ENCODE measurements around the gene SPINK8.
"Not testable (repeated sequence)": the region's sequence is repeated elsewhere in the genome, so short reads cannot be mapped to it uniquely, and the experiment has no call there.

The SPINK8 gene

GRCh38 chr3:48333346-48334245 lies at the start of gene SPINK8:
SPINK8 (minus strand) TSS chr3:48333661; CDS start chr3:48328341, 5,320 bp downstream.
- not testable (repeated sequence) for H3K4me1 ChIP-seq (ENCODE audit: insufficient read depth, insufficient read length); H3K36me3 ChIP-seq (ENCODE audit: insufficient read depth, insufficient read length, low read length); H3K9me3 ChIP-seq (ENCODE audit: insufficient read depth, low read length); H3K9ac ChIP-seq (ENCODE audit: insufficient read length, low read depth); DNase-seq (ENCODE audit: low read depth, low spot score); H3K27me3 ChIP-seq (ENCODE audit: insufficient read depth, insufficient read length); H3K4me3 ChIP-seq (ENCODE audit: insufficient read length, low read depth)

- Histone ChIP-seq H3K9me3 (ENCODE audit: insufficient read depth, low read length) (no peaks in the 10 kb centered on the region), H3K27me3 (ENCODE audit: insufficient read depth, insufficient read length) (no peaks in the 10 kb centered on the region), H3K9ac (ENCODE audit: insufficient read length, low read depth) (no peak overlapping the region), H3K4me1 (ENCODE audit: insufficient read depth, insufficient read length) (peaks cover 8% of the 10 kb centered on the region), H3K4me3 (ENCODE audit: insufficient read length, low read depth) (no peak overlapping the region), H3K36me3 (ENCODE audit: insufficient read depth, insufficient read length, low read length) (no peaks in the 10 kb centered on the region)
- TF ChIP-seq ZNF274 (IDR thresholded peaks at IDR 0.05; ENCODE audit: low read depth, low read length) (no peak), SUZ12 (IDR thresholded peaks at IDR 0.05; ENCODE audit: extremely low read depth, insufficient read depth, insufficient read length) (no peak)
- DNase-seq (ENCODE audit: low read depth, low spot score): no peak
These were observed 39.5 kb upstream of the SPINK8 start for GRCh38 chr3:48372862-48373435.

GRCh38 chr3:48372377-48372770 lies 38.9 kb upstream of the SPINK8 start:
- DNase-seq (ENCODE audit: low read depth, low spot score): no peak
- H3K4me1 ChIP-seq (ENCODE audit: insufficient read depth, insufficient read length): peaks cover 8% of the 10 kb centered on the region
- no peaks in the 10 kb centered on the region for H3K27me3 ChIP-seq (ENCODE audit: insufficient read depth, insufficient read length)
- H3K9ac ChIP-seq (ENCODE audit: insufficient read length, low read depth): no peak overlapping the region
- no peaks in the 10 kb centered on the region for H3K36me3 ChIP-seq (ENCODE audit: insufficient read depth, insufficient read length, low read length)
- no peaks in the 10 kb centered on the region for H3K9me3 ChIP-seq (ENCODE audit: insufficient read depth, low read length)
- TF ChIP-seq SUZ12 (IDR thresholded peaks at IDR 0.05; ENCODE audit: extremely low read depth, insufficient read depth, insufficient read length): no peak
- TF ChIP-seq YY1 (IDR thresholded peaks at IDR 0.05; ENCODE audit: insufficient read depth, insufficient read length): no peak
- no peak for TF ChIP-seq ZNF274 (IDR thresholded peaks at IDR 0.05; ENCODE audit: low read depth, low read length)
- no peak overlapping the region for H3K4me3 ChIP-seq (ENCODE audit: insufficient read length, low read depth)

- TF ChIP-seq YY1 (IDR thresholded peaks at IDR 0.05; ENCODE audit: insufficient read depth, insufficient read length): no peak
- no peak for TF ChIP-seq SUZ12 (IDR thresholded peaks at IDR 0.05; ENCODE audit: extremely low read depth, insufficient read depth, insufficient read length)
- TF ChIP-seq ZNF274 (IDR thresholded peaks at IDR 0.05; ENCODE audit: low read depth, low read length): no peak
- H3K4me3 ChIP-seq (ENCODE audit: insufficient read length, low read depth): no peak within 1 kb of the TSS
- H3K4me1 ChIP-seq (ENCODE audit: insufficient read depth, insufficient read length): peaks cover 8% of the 10 kb centered on the region
- no peaks in the 10 kb centered on the region for H3K27me3 ChIP-seq (ENCODE audit: insufficient read depth, insufficient read length)
- no peak within 1 kb of the TSS for H3K9ac ChIP-seq (ENCODE audit: insufficient read length, low read depth)
- no peaks in the 10 kb centered on the region for H3K36me3 ChIP-seq (ENCODE audit: insufficient read depth, insufficient read length, low read length)
- no peaks in the 10 kb centered on the region for H3K9me3 ChIP-seq (ENCODE audit: insufficient read depth, low read length)
- no peak for DNase-seq (ENCODE audit: low read depth, low spot score)
These were observed 38.4 kb upstream of the SPINK8 start, which contains the start of gene FBXW12 for GRCh38 chr3:48371651-48372376. FBXW12 (plus strand) TSS chr3:48372219; CDS start chr3:48372768, 549 bp downstream.

- TF ChIP-seq YY1 (IDR thresholded peaks at IDR 0.05; ENCODE audit: insufficient read depth, insufficient read length) (no peak), SUZ12 (IDR thresholded peaks at IDR 0.05; ENCODE audit: extremely low read depth, insufficient read depth, insufficient read length) (no peak), ZNF274 (IDR thresholded peaks at IDR 0.05; ENCODE audit: low read depth, low read length) (no peak)
- Histone ChIP-seq H3K9ac (ENCODE audit: insufficient read length, low read depth) (no peak overlapping the region), H3K27me3 (ENCODE audit: insufficient read depth, insufficient read length) (no peaks in the 10 kb centered on the region), H3K36me3 (ENCODE audit: insufficient read depth, insufficient read length, low read length) (no peaks in the 10 kb centered on the region), H3K9me3 (ENCODE audit: insufficient read depth, low read length) (no peaks in the 10 kb centered on the region), H3K4me1 (ENCODE audit: insufficient read depth, insufficient read length) (peaks cover 8% of the 10 kb centered on the region), H3K4me3 (ENCODE audit: insufficient read length, low read depth) (no peak overlapping the region)
- DNase-seq (ENCODE audit: low read depth, low spot score): no peak
These were observed 36.9 kb upstream of the SPINK8 start for GRCh38 chr3:48370333-48370713.

GRCh38 chr3:48369693-48370332 lies 36.4 kb upstream of the SPINK8 start:
- TF ChIP-seq SUZ12 (IDR thresholded peaks at IDR 0.05; ENCODE audit: extremely low read depth, insufficient read depth, insufficient read length): no peak
- TF ChIP-seq ZNF274 (IDR thresholded peaks at IDR 0.05; ENCODE audit: low read depth, low read length): no peak
- TF ChIP-seq YY1 (IDR thresholded peaks at IDR 0.05; ENCODE audit: insufficient read depth, insufficient read length): no peak
- Histone ChIP-seq H3K9ac (ENCODE audit: insufficient read length, low read depth) (no peak overlapping the region), H3K4me1 (ENCODE audit: insufficient read depth, insufficient read length) (peaks cover 8% of the 10 kb centered on the region), H3K36me3 (ENCODE audit: insufficient read depth, insufficient read length, low read length) (no peaks in the 10 kb centered on the region), H3K27me3 (ENCODE audit: insufficient read depth, insufficient read length) (no peaks in the 10 kb centered on the region), H3K9me3 (ENCODE audit: insufficient read depth, low read length) (no peaks in the 10 kb centered on the region), H3K4me3 (ENCODE audit: insufficient read length, low read depth) (no peak overlapping the region)
- DNase-seq (ENCODE audit: low read depth, low spot score): no peak

Data from NT2/D1 (cell line).